HG03159 (cell line): ENCODE results near the gene C1orf141.
A peak's percentile ranks its signal among the peaks of the same experiment; 100 is the strongest.
"Not testable (repeated sequence)": the region's sequence is repeated elsewhere in the genome, so short reads cannot be mapped to it uniquely, and the experiment has no call there.

Experiments used
- ATAC-seq: cut with Tn5 transposase; IDR thresholded peaks from one replicate; pipeline ENCODE4 v1.9.1; 2021; ENCODE audit warnings: mild to moderate bottlenecking, moderate library complexity; ENCODE audit not compliant: unreplicated experiment

The C1orf141 gene

GRCh38 chr1:67134695-67135094 is at the start of gene C1orf141:
C1orf141 (minus strand) TSS chr1:67134970; CDS start chr1:67127240, 7,730 bp downstream.
- ATAC-seq, result no peak

GRCh38 chr1:67175530-67176087 is 40.8 kb upstream of the C1orf141 start:
- no peak for ATAC-seq

- no peak for ATAC-seq
Measured at GRCh38 chr1:67174716-67175284, 40.0 kb upstream of the C1orf141 start.

- ATAC-seq, result no peak
Measured at GRCh38 chr1:67173988-67174387, 39.2 kb upstream of the C1orf141 start.

GRCh38 chr1:67171978-67172377 is 37.2 kb upstream of the C1orf141 start:
- ATAC-seq, result no peak

- ATAC-seq, result no peak
Measured at GRCh38 chr1:67171574-67171955, 36.8 kb upstream of the C1orf141 start.

- no peak for ATAC-seq
Measured at GRCh38 chr1:67170751-67171573, 36.2 kb upstream of the C1orf141 start.

GRCh38 chr1:67169932-67170331 is 35.2 kb upstream of the C1orf141 start:
- ATAC-seq, result no peak

- peak; percentile 44 for ATAC-seq
Measured at GRCh38 chr1:67169496-67169895, 34.7 kb upstream of the C1orf141 start.

- peak; percentile 85 for ATAC-seq
Measured at GRCh38 chr1:67166196-67166595, 31.4 kb upstream of the C1orf141 start, which contains the start of gene IL23R. IL23R (plus strand) TSS chr1:67166454; CDS start chr1:67168121, 1,667 bp downstream.

GRCh38 chr1:67165468-67166041 is 30.8 kb upstream of the C1orf141 start:
- ATAC-seq, result no peak

- ATAC-seq, result peak; percentile 64
Measured at GRCh38 chr1:67162954-67163353, 28.2 kb upstream of the C1orf141 start.

GRCh38 chr1:67159233-67159632 is 24.5 kb upstream of the C1orf141 start:
- no peak for ATAC-seq

GRCh38 chr1:67158401-67158800 is 23.6 kb upstream of the C1orf141 start:
- no peak for ATAC-seq

- ATAC-seq, result no peak
Measured at GRCh38 chr1:67150931-67151330, 16.2 kb upstream of the C1orf141 start.

GRCh38 chr1:67149179-67149770 is 14.5 kb upstream of the C1orf141 start:
- ATAC-seq, result peak; percentile 93

- peak; percentile 35 for ATAC-seq
Measured at GRCh38 chr1:67148516-67149178, 13.9 kb upstream of the C1orf141 start.

GRCh38 chr1:67147973-67148372 is 13.2 kb upstream of the C1orf141 start:
- not testable (repeated sequence) for ATAC-seq

- ATAC-seq, result no peak
Measured at GRCh38 chr1:67146539-67146938, 11.8 kb upstream of the C1orf141 start.

GRCh38 chr1:67146101-67146500 is 11.3 kb upstream of the C1orf141 start:
- ATAC-seq, result no peak

- ATAC-seq, result no peak
Measured at GRCh38 chr1:67144696-67145095, 9.9 kb upstream of the C1orf141 start.
